ENCODE measurements around the gene STXBP3.

DNA sequence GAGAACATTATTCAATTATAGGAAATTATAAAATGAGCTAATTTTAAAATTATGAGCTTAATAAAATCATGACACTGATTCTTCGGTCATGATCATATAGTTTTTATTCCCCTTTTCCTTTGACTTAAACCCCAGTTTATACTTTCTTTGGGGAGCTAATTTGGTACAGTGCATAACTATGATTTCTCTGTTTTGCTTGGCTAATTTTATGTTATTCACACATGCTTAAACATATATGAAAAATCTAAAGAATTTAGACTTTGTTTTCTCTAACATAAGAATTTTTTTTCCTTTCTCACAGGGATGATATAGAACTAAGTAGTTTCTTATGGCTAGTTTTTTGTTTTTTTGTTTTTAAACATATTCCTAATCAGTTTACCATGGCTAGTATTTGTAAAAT, 52.5 kb downstream of the STXBP3 start:
- TF ChIP-seq CEBPB (IDR thresholded peaks at IDR 0.05; ENCODE audit: low read depth, low read length) (no peak), POLR2A (IDR thresholded peaks at IDR 0.05; ENCODE audit: control extremely low read depth in 1 of 2, low read depth in 2 of 2, low read length in 2 of 2) (no peak), RNF2 (IDR thresholded peaks at IDR 0.05; ENCODE audit: borderline replicate concordance, low read depth, low read length, missing control alignments, poor library complexity, severe bottlenecking) (no peak), CBX5 (IDR thresholded peaks at IDR 0.05; ENCODE audit: low read depth, low read length) (no peak), GABPA (IDR thresholded peaks at IDR 0.05; ENCODE audit: borderline replicate concordance, insufficient read depth, low read length) (no peak), SIRT6 (IDR thresholded peaks at IDR 0.05; ENCODE audit: low read length) (no peak), RFX5 (IDR thresholded peaks at IDR 0.05; ENCODE audit: borderline replicate concordance, low read depth, low read length) (no peak)
- TF ChIP-seq, protein P1, sequence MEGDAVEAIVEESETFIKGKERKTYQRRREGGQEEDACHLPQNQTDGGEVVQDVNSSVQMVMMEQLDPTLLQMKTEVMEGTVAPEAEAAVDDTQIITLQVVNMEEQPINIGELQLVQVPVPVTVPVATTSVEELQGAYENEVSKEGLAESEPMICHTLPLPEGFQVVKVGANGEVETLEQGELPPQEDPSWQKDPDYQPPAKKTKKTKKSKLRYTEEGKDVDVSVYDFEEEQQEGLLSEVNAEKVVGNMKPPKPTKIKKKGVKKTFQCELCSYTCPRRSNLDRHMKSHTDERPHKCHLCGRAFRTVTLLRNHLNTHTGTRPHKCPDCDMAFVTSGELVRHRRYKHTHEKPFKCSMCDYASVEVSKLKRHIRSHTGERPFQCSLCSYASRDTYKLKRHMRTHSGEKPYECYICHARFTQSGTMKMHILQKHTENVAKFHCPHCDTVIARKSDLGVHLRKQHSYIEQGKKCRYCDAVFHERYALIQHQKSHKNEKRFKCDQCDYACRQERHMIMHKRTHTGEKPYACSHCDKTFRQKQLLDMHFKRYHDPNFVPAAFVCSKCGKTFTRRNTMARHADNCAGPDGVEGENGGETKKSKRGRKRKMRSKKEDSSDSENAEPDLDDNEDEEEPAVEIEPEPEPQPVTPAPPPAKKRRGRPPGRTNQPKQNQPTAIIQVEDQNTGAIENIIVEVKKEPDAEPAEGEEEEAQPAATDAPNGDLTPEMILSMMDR (IDR thresholded peaks at IDR 0.05; ENCODE audit: control extremely low read depth in 1 of 3, insufficient read depth in 1 of 3, low read depth in 1 of 3, low read length in 3 of 3) = no peak
